Measurements from ENCODE around the gene CORT.
A peak's percentile ranks its signal among the peaks of the same experiment; 100 is the strongest.

The CORT gene

DNA sequence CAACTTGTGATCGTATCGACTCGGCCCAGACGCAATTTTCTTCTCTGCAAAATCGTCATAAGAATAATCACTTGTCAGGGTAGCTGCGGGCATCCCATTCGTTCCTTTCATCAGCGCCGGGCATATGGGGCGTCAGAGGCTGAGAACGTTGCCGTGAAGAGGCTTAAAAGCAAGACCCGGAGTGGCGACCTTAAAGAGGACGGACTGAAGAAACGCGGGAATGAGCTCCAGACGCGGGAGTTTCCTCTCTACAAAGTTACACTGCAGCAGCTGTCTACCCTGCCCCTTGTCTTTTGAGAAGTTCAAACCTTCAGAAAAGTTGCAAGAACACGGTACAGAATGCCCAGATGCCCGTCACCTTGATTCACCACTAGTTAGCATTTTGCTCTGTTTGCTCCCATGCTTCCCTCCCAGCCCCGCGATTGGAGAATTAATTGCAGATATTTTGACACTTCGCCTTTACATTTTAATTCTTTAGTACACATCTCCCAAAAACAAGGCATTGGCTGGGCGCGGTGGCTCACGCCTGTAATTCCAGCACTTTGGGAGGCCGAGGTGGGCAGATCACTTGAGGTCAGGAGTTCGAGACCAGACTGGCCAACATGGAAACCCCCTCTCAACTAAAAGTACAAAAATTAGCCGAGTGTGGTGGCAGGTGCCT is 18.6 kb upstream of the CORT start:
- peak overlapping the region; percentile 93 for H3K4me3 ChIP-seq (ENCODE audit: low read depth, low read length)
- TF ChIP-seq, protein P1, sequence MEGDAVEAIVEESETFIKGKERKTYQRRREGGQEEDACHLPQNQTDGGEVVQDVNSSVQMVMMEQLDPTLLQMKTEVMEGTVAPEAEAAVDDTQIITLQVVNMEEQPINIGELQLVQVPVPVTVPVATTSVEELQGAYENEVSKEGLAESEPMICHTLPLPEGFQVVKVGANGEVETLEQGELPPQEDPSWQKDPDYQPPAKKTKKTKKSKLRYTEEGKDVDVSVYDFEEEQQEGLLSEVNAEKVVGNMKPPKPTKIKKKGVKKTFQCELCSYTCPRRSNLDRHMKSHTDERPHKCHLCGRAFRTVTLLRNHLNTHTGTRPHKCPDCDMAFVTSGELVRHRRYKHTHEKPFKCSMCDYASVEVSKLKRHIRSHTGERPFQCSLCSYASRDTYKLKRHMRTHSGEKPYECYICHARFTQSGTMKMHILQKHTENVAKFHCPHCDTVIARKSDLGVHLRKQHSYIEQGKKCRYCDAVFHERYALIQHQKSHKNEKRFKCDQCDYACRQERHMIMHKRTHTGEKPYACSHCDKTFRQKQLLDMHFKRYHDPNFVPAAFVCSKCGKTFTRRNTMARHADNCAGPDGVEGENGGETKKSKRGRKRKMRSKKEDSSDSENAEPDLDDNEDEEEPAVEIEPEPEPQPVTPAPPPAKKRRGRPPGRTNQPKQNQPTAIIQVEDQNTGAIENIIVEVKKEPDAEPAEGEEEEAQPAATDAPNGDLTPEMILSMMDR (IDR thresholded peaks at IDR 0.05; ENCODE audit: insufficient read depth, low read depth, low read length, missing control alignments) = no peak
- DNase-seq (ENCODE audit: low read depth) = peak; percentile 40

- H3K4me3 ChIP-seq (ENCODE audit: low read depth, low read length) = no peak overlapping the region
- no peak for DNase-seq (ENCODE audit: low read depth)
- TF ChIP-seq, protein P1 (IDR thresholded peaks at IDR 0.05; ENCODE audit: insufficient read depth, low read depth, low read length, missing control alignments) = no peak
Observed at GRCh38 chr1:10432910-10433700, 16.7 kb upstream of the CORT start.

DNA sequence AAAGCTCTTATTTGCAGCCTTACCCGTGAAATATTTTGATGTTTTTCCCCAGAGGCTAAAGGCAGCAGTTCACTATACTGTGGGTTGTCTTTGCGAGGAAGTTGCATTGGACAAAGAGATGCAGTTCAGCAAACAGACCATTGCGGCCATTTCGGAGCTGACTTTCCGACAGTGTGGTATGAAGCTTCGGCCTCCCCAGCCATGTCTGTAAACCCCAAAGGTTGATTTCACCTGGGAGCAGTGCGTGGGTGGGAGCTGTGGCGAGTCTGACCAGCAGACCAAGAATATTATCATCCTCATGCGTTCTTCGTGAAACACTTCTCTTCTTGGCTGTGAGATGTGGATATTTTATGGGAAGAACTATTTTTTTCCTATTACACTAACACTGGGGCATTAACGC is 16.0 kb upstream of the CORT start:
- peak; percentile 25 for DNase-seq (ENCODE audit: low read depth)
- TF ChIP-seq, protein P1 (IDR thresholded peaks at IDR 0.05; ENCODE audit: insufficient read depth, low read depth, low read length, missing control alignments) = no peak

GRCh38 chr1:10434590-10434989 is 15.2 kb upstream of the CORT start:
- H3K4me3 ChIP-seq (ENCODE audit: low read depth, low read length) = no peak overlapping the region
- TF ChIP-seq, protein P1 (IDR thresholded peaks at IDR 0.05; ENCODE audit: insufficient read depth, low read depth, low read length, missing control alignments) = no peak
- no peak for DNase-seq (ENCODE audit: low read depth)

More for the DNA sequence above, 16.0 kb upstream of the CORT start:
- H3K4me3 ChIP-seq (ENCODE audit: low read depth, low read length) = no peak overlapping the region

DNA sequence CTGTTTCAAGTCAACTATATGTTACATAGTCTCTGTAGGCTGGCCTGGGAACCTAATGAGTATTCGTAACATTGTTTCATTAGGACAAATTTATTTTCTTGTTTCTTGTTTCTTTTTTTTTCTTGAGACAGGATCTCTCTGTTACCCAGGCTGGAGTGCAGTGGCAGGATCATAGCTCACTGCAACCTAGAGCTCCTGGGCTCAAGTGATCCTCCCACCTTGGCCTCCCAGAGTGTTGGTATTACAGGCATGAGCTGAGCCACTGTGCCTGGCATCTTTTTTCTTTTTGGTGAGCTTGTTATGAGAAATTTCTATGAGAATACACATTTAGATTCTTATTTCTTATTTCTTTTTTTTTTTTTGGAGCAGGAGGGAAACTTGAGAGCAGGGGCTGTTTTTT is 12.8 kb upstream of the CORT start:
- TF ChIP-seq, protein P1 (IDR thresholded peaks at IDR 0.05; ENCODE audit: insufficient read depth, low read depth, low read length, missing control alignments) = no peak
- H3K4me3 ChIP-seq (ENCODE audit: low read depth, low read length) = no peak overlapping the region
- DNase-seq (ENCODE audit: low read depth) = no peak

DNA sequence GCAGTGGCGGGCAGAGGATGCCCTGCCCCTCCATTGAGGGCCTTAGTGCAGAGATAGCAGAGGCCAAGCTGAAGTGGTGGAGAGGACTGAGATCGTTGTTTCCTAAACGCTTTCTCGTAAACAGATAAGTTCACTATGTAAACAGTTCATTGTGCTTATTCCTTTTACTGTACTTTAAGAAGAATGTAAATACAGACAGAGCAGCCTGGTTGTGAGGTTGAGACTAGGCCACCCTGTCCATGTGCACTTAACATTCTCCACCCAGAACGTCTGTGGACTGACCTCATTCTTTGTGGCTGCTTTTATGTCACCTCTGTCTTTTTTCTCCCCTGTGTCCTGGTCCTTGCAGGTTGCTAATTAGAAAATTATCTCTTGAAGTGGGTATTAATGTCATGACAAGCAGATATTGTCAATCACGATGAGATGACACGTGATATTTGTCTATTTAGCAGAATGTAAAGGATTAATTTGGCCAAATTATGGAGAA is 11.1 kb upstream of the CORT start:
- no peak for DNase-seq (ENCODE audit: low read depth)
- H3K4me3 ChIP-seq (ENCODE audit: low read depth, low read length) = no peak overlapping the region
- TF ChIP-seq, protein P1 (IDR thresholded peaks at IDR 0.05; ENCODE audit: insufficient read depth, low read depth, low read length, missing control alignments) = no peak

Measured in GM12865 (cell line).